GM18519 (cell line): ENCODE data around the gene SNX1.
"Not testable (repeated sequence)": the region's sequence is repeated elsewhere in the genome, so short reads cannot be mapped to it uniquely, and the experiment has no call there.

Source experiments
- ATAC-seq: cut with Tn5 transposase; IDR thresholded peaks from one replicate; pipeline ENCODE4 v1.9.1; 2021; ENCODE audit warnings: mild to moderate bottlenecking, moderate library complexity; ENCODE audit not compliant: unreplicated experiment, low FRiP score

Gene SNX1

GRCh38 chr15:64111679-64112050 is 15.9 kb downstream of the SNX1 start:
- no peak for ATAC-seq

DNA sequence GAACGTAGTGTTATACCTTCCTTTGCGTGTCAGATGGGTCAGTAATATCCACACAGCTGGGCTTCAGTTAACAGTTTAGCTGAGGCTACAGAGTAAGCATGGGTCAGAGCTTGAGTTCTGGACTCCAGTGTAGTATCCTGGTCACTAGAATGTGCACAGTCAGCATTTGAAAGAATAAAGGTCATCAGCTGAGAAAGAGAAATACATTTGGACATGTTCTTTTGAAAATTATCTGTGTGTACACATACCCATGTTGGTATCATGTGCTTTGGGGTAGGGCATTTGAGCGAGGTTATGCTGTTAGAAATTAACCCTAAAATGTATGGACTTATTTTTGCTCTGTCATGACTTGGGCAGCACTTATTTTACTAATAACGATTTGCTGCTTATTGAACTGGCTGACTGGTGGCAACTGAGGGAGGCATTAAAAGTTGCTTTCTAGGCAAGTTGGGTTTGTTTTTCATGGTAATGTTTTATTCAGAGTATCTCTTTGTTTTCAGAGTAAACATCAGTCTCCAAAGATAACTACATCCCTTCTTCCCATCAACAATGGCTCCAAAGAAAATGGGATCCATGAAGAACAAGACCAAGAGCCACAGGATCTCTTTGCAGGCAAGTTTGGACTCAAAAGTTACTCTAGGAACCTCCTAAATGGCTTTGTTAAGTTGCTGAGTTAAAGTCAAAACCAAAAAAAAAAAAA is 16.4 kb downstream of the SNX1 start:
- ATAC-seq = no peak

GRCh38 chr15:64112904-64113303 is 17.1 kb downstream of the SNX1 start:
- no peak for ATAC-seq

- ATAC-seq = no peak
Measured at GRCh38 chr15:64117759-64118487, 22.1 kb downstream of the SNX1 start.

- ATAC-seq = not testable (repeated sequence)
Measured at GRCh38 chr15:64120322-64120721, 24.5 kb downstream of the SNX1 start.

DNA sequence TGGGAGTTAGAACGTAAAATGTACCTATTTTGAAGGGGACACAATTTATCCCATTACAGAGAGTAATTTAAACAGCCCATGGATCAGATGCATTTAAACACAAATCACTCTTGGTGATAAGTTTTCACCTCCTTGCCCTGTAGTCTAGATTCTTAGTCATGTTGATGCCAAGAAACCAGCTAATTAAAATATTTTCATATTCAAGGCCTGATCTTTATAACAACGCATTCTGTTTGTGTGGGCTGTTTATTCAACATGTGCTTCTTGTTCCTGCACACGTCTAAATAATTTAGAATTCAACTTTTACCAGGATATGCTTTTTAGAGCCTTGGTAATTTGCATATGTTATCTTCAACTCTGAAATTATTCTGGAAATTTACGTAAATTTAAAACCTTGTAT is 25.8 kb downstream of the SNX1 start:
- no peak for ATAC-seq

- no peak for ATAC-seq
Measured at GRCh38 chr15:64122444-64122843, 26.7 kb downstream of the SNX1 start.

DNA sequence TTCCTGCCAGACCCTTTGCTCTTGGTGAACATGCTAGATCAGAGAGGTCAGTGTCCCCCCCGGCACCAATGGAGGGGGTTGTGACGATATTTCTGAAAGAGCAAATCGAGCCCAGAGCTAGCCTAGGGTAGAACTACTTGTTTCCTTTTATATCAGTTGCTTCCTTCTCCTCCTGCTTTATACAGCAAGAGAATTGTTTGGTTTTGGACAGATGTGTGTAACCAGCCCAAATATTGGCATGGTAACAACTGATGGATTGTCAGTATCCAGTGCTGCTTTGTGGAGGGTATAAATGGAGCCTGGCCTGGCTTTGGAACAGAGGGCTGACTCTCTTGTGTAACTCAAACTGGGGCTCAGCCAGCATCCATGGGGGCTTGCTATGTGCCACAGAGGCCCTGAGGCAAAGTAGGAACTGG is 27.2 kb downstream of the SNX1 start:
- ATAC-seq = no peak

DNA sequence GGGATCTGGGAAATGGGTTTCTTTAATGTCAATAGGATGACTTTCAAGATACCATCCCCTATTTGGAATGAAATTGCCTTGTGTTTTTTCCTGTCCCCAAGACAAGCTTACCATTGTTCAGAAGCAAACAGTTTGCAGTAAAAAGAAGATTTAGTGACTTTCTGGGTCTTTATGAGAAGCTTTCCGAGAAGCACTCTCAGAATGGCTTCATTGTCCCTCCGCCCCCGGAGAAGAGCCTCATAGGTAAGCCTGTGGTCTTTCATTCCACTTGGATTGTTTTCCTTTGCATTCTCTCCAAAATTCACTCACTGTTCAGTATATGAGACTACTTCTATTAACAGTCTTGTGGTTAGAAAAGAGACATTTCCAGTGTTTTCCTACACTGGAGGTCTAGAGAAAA is 30.2 kb downstream of the SNX1 start:
- ATAC-seq = no peak

- no peak for ATAC-seq
Measured at GRCh38 chr15:64127521-64128270, 31.9 kb downstream of the SNX1 start.

- ATAC-seq = no peak
Measured at GRCh38 chr15:64130159-64130558, 34.4 kb downstream of the SNX1 start.

GRCh38 chr15:64131547-64131946 is 35.8 kb downstream of the SNX1 start:
- ATAC-seq = no peak

DNA sequence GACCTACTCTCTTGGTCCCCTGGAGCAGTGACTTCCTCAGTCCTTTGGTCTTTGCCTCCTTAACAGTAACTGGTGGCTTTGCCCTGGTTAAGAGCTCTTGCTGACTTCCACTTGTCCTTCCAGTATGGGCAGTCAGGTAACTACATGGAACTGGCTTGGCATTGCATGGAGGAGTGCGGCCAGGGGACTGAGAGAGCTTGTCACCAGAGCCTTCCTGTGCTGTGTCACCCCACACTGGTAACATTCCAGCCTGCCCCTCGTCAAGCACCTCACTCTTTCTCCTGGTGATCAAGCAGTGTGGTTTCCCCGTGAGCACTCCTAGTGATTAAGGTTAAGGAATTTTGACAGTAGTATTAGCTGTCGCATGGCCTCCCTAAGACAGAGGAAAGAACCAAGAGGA is 36.4 kb downstream of the SNX1 start:
- no peak for ATAC-seq

DNA sequence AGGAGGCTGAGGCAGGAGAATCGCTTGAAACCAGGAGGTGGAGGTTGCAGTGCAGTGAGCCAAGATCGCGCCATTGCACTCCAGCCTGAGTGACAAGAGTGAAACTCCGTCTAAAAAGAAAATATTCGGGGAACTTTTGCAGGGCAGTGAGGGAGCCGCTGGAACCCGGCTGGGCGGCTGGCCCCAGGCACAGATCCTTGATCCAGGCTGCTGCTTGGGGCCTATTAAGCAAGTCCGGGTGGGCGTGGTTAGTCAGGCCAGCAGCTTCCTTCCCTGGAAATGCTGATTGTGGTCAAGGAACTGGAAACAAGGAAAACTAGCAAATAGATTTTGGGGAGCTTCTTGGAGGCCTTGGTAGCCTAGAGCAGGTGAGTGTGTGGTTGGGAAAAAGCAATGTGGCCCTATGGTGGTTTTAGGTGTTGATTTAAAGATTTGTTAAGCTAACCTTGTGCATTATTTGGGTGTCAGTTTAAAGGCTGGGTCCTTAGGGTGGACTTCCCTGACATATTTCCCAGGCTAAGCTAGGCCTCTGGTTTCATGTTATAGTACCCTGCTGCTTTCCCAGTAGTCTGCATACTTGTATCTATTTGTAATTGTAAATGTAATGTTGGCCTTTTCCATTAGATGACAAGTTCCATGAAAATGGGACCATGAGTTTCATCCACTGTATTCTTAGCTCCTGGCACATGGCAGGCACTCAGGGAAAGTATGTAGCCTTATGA is 38.0 kb downstream of the SNX1 start:
- no peak for ATAC-seq

DNA sequence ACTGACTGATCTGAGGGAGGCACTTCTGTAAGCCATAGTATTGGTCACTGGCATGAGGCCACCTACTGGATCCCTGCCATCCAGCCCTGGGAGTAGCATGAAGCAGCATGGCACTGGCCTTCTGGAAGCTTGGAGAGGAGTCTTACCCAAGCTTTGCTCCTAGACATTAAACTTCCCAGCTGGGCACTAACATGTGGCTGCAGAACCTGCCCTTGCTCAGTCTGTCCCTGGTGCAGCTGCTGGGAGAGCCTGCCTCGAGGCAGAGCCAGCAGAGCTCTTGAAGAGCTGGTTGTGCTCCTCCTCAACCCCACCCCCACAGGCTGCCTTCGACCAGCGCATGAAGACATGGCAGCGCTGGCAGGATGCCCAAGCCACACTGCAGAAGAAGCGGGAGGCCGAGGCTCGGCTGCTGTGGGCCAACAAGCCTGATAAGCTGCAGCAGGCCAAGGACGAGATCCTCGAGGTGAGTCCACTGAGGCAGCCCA is 38.6 kb downstream of the SNX1 start:
- no peak for ATAC-seq

- no peak for ATAC-seq
Measured at GRCh38 chr15:64136347-64136746, 40.6 kb downstream of the SNX1 start.

- ATAC-seq = no peak
Measured at GRCh38 chr15:64137226-64137833, 41.5 kb downstream of the SNX1 start.

DNA sequence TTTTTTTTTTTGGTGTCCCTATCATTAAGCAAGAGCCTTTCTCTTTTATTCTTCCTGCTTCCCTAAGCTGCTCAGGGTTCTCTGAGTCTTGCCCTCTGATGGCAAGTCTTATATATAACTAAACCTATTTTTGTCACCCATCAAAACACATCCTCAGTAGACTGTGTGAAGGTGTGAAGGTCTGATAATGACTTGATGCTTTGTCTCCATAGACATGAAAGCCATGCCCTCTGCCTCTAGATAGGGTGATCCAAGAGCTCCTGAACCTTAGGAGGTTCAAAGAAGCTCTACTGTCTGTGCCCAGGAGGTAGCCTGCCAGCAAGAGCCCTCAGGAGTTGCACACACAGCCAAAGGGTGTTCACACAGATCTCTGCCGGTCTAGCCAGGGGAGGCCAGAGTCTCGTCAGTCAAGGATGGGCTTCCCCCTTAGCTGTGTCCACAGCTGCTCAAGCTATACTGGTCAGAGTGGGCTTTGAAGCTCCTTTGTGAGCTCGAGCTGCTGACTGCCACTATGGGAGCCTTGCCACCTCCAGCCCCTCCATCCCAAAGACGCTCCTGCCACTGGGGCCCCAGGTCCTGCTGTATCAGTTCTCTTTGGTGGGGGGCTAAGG is 42.7 kb downstream of the SNX1 start:
- no peak for ATAC-seq

DNA sequence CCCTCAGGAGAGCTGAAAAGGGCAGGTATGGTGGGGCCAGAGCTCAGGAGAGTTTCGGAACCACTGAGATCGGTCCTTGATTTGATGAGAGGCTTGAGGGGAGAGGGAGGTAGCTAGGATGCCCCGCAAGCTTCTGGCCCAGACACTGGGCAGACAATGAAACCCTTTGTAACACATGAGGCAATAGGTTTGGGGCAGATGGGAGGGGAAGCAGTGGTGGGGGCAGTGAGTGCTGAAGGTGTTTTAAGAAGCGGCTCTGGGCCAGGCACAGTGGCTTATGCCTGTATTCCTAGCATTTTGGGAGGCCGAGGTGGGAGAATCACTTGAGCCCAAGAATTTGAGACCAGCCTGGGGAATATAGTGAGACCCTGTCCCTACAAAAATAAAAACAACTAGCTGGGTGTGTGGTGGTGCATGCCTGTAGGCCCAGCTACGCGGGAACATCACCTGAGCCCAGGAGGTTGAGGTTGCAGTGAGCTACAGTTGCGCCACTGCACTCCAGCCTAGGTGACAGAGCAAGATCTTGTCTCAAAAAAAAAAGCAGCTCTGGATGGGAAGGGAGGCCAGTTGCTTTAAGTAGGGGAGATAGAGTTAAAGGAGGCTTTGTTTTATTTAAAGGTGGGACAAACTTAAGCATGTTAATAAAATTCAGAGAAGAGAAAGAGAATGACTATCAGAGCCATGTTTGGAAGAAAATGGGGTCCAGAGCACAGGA is 46.2 kb downstream of the SNX1 start:
- ATAC-seq = no peak
